Calu3 (cell line): ENCODE measurements around the gene ATP5MK. TPM values are rescaled to one million over a fixed set of nuclear protein-coding genes. Genes with fewer than 3 reads are reported as not detected.

Source experiments
- BruUV-seq: library from RNA; stranded (reverse); fragments of 400-500 nt; replicated peaks from 2 replicates; lab custom pipeline; 2021; lab: Mats Ljungman, UMichigan
- CTCF ChIA-PET: fragments of 300-600 bp; sonication (Branson Sonifier 250); formaldehyde crosslinking; loops from one replicate; lab custom pipeline; 2022; ENCODE audit warnings: antibody characterized with exemption; lab: Charles Lee
- DNase-seq: peaks from one replicate; pipeline ENCODE4 v3.0.0; 2022
- H3K27ac Mint-ChIP-seq: one replicate; pipeline ENCODE4 v1.8.0; 2022; ENCODE audit warnings: mixed read lengths; ENCODE audit not compliant: unreplicated experiment
- H3K27me3 Mint-ChIP-seq: one replicate; pipeline ENCODE4 v1.8.0; 2022; ENCODE audit warnings: mixed read lengths; ENCODE audit not compliant: unreplicated experiment
- H3K36me3 Mint-ChIP-seq: one replicate; pipeline ENCODE4 v1.8.0; 2022; ENCODE audit warnings: mild to moderate bottlenecking, moderate library complexity, mixed read lengths; ENCODE audit not compliant: insufficient read depth, unreplicated experiment
- H3K4me1 Mint-ChIP-seq: one replicate; pipeline ENCODE4 v1.8.0; 2022; ENCODE audit warnings: mild to moderate bottlenecking, low read depth, mixed read lengths; ENCODE audit not compliant: unreplicated experiment
- H3K4me3 Mint-ChIP-seq: one replicate; pipeline ENCODE4 v1.8.0; 2022; ENCODE audit warnings: mild to moderate bottlenecking, low read depth, moderate library complexity, mixed read lengths; ENCODE audit not compliant: unreplicated experiment
- H3K9me3 Mint-ChIP-seq: one replicate; pipeline ENCODE4 v1.8.0; 2022; ENCODE audit warnings: low read depth, mixed read lengths; ENCODE audit not compliant: unreplicated experiment
- CTCF ChIP-seq: fragments of 200-600 bp; IDR thresholded peaks from one replicate; pipeline ENCODE4 v1.8.0; 2022; ENCODE audit warnings: antibody characterized with exemption; ENCODE audit not compliant: unreplicated experiment
- intact Hi-C: fragments of 100-400 bp; cut with micrococcal nuclease; formaldehyde crosslinking; loops from one replicate; pipeline ENCODE4 v1.10.0; 2022; ENCODE audit not compliant: unreplicated experiment
- total RNA-seq: library from RNA; stranded (reverse); gene quantifications from 2 replicates; pipeline ENCODE4 v1.2.3, GENCODE V29; 2022

ATP5MK gene
- total RNA-seq, 1 experiment from 2014 or later = 203 TPM

GRCh38 chr10:103394180-103394579 lies 2.1 kb downstream of the ATP5MK start:
- no peak for TF ChIP-seq CTCF
- no TSS peak for BruUV-seq
- intact Hi-C loops = no loop called here
- Mint-ChIP-seq H3K27me3 (no peaks in the 10 kb centered on the region), H3K4me1 (peaks cover 10% of the 10 kb centered on the region), H3K4me3 (no peak overlapping the region), H3K27ac (no peak overlapping the region), H3K36me3 (peaks cover 53% of the 10 kb centered on the region), H3K9me3 (no peaks in the 10 kb centered on the region)
- CTCF ChIA-PET = no interaction called here
- no peak for DNase-seq

- Mint-ChIP-seq H3K9me3 (no peaks in the 10 kb centered on the region), H3K4me3 (no peak overlapping the region), H3K27me3 (no peaks in the 10 kb centered on the region), H3K27ac (no peak overlapping the region), H3K36me3 (peaks cover 13% of the 10 kb centered on the region), H3K4me1 (no peaks in the 10 kb centered on the region)
- no peak for DNase-seq
- CTCF ChIA-PET = no interaction called here
- TF ChIP-seq CTCF = no peak
- intact Hi-C loops = no loop called here
- no TSS peak for BruUV-seq
These were observed 13.5 kb downstream of the ATP5MK start for GRCh38 chr10:103382769-103383168.

GRCh38 chr10:103374263-103374662 lies 22.0 kb downstream of the ATP5MK start:
- Mint-ChIP-seq H3K27ac (no peak overlapping the region), H3K27me3 (no peaks in the 10 kb centered on the region), H3K9me3 (no peaks in the 10 kb centered on the region), H3K36me3 (peaks cover 8% of the 10 kb centered on the region), H3K4me3 (no peak overlapping the region), H3K4me1 (no peaks in the 10 kb centered on the region)
- DNase-seq = no peak
- CTCF ChIA-PET = no interaction called here
- BruUV-seq = no TSS peak
- intact Hi-C loops = no loop called here
- no peak for TF ChIP-seq CTCF

GRCh38 chr10:103373544-103373943 lies 22.7 kb downstream of the ATP5MK start:
- intact Hi-C loops = no loop called here
- H3K27me3 Mint-ChIP-seq = no peaks in the 10 kb centered on the region
- H3K36me3 Mint-ChIP-seq = peaks cover 5% of the 10 kb centered on the region
- no peaks in the 10 kb centered on the region for H3K9me3 Mint-ChIP-seq
- no peak overlapping the region for H3K27ac Mint-ChIP-seq
- CTCF ChIA-PET = interaction anchor here (0.7 kb wide), 1 partner anchor 13 kb away, joined by 3 read pairs; no protein-coding TSS in a partner anchor
- no peak overlapping the region for H3K4me3 Mint-ChIP-seq
- no peak for TF ChIP-seq CTCF
- no TSS peak for BruUV-seq
- no peaks in the 10 kb centered on the region for H3K4me1 Mint-ChIP-seq
- DNase-seq = no peak
